Activated CD4-positive, alpha-beta T cell treated with anti-CD3 and anti-CD28 coated beads for 48 hours (primary cell): ENCODE measurements around the gene PRSS21.
A peak's percentile ranks its signal among the peaks of the same experiment; 100 is the strongest.

Experiments
- DNase-seq: peaks from one replicate; pipeline ENCODE4 v3.0.0-alpha.2; 2020

PRSS21 gene

DNA sequence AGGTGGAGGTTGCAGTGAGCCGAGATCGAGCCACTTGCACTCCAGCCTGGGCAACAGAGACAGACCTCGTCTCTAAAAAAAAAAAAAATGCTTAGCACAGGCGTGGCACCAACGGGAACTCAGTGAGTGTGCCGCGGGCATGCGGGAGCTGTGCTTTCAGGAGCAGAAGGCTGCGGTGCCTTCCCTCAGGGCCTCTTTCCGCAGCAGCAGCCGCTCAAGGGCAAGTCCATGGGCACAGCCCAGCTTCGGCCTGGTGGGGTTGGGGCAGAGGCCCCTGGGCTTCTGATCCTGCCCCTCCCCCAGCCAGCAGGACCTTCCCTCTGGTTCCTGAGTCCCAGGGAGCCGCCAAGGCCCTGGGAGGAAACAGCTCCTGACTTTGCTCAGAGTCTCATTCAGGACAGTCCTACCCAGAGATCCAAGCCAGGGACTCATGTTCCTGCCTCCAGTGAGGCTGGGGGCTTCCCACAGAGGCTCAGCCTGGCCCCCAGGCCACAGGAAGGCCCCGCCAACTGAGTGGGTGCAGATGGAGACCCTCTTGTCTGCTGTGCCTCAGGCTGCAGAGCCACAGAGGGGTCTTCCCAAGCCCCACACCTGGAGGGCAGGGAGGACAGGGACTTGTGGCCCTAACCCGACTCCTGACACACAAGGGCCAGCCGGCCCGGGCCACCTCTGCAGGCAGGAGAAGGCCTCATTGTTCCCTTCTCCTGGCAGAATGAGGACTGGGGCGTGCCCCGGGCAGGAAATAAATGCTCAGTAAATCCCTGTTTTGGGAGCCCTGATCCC, 9.7 kb downstream of the PRSS21 start:
- DNase-seq: no peak

DNA sequence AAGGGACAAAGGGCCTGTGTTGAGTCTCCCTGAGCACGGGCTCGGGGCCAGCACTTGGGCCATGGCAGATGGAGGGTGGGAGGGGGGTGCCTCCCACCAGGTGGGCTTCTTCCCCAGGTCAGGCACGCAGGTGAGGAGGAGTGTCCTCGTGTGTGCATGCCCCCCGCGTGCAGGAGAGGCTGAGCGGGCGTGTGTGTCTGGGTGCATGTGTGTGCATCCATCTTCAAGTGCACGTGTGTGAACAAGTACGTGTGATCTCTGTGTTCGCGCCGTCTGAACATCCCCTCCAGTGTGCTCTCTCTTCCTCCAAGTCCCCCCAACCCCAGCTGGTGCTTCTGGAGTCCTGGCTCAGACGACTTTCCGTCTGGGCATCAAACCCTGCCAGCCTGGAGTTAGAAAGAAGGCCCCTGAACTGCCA, 10.3 kb downstream of the PRSS21 start:
- DNase-seq: no peak

DNA sequence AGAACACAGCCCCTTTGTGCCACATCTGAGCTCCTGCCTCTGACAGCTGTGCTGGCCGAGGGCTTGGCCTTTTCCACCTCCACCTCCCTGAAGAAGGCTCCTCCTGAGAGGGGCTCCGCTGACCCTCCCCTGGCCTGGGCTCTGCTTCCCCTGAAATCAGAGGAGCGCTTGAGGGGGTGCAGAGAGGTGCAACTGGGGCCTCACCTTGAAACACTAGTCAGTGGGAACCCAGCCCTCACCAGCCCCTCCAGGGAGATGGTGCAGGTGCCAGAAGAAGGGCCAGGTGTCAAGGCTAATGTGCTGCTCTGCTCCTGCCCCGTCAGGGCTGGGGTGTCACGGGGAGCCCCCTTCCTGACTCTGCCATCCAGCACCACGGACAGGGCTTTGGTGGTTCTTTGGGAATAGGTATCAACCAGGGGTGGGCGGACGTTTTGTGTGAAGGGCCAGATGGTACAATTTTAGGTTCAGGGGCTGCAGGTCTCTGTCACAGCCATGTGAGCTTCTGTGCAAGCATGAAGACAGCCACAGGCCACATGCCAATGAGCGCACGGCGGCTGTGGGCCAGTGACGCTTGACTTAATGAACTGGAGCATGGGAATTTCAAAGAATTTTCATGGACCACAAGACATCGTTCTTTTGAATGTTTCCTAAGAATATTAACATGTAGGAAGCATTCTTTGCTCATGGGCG, 10.9 kb downstream of the PRSS21 start:
- DNase-seq: no peak

DNA sequence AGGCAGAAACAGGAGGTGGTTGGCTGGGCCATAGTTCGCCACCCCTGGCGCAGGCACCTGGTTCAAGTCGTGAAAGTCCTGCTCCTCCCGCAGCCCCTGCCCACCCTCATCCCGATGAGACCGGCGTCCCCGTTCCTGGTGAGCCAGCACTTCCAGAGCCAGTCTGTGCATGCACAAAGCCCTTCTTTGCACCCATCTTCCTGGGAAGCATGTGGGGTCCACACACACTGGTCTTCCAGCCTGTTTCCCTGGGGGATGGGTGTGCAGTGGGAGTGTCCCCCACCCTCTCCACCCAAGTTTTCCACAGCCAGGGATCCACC, 11.4 kb downstream of the PRSS21 start:
- DNase-seq: no peak

DNA sequence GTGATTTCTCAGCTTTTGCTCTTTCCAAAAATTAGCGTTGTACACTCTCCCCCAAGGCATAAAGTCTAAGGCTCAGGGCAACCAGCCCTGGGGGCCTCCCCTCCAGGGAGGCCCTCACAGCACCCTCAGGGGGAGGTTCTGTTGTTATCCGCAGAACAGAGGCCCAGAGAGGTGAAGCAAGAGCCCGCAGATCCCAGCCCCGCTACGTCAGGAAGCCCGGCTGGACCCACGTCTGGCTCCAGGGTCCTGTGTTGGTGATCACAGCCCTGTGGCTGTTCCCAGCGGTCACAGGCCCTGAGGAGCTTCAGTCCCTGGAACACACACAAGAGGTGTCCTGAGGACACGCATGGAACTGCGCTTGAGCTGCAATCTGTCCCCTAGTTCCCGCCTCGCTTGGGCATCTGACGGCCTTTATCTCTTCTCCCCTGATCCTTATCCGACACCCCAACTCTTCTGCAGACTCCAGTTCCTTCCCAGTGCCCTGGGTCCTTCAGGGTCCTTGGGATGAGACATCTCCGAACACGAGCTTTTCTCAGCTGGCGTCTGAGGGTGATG, 11.9 kb downstream of the PRSS21 start:
- DNase-seq: no peak

DNA sequence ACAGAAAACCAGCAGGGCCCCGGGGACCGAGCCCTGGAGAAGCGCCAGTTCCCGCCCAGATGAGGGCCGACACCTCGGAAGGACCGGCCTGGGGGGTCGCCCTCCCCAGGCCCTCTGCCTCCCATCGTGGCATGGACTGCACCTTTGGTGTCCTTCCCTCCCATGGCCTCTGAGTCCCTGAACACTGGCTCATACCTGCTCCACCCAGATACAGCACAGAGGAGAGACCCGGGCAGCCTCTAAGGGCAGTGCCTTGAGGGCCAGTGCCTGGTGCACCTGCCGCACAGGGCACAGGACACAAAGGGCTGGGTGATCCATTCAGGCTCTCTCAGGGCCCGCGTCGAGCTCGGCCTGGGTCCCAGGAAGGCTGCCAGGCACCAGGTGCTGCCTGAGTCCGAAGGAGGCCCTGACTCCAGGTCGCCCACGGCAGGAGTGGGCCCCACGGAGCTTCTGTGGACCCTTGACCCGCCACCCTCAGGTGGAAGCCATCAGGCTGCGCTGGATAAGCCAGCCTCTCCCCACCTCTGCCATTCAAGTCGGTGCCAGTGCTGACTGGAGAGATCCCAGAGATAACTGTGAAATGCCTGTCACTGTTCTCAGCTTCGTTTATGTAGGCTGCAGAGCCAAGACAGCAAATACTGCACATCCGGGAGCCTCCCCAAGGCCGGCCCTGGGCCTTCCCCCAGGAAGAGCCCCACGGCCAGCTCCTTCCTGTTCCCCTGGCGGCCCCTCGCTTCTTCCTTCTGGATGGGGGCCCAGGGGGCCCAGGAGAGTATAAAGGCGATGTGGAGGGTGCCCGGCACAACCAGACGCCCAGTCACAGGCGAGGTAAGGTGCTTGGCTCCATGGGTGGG, 12.7 kb downstream of the PRSS21 start, which contains the start of gene ZG16B:
ZG16B (plus strand) TSS at position 803 of the 854 bp plus-strand sequence. CDS start 139 bp downstream, outside the sequence.
- no peak for DNase-seq

DNA sequence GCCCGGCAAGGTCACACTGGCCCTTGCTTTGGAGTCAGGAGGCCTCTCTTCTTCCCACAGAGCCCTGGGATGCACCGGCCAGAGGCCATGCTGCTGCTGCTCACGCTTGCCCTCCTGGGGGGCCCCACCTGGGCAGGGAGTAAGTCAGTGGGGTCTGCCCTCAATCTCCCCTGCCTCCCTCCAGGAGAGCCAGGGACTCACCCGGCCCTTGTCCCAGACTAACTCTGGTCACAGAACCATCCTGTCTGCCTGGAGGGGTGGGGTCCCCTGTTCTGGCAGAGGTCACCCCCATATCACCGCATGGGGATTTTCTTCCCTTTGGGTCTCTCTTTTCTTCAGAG, 13.3 kb downstream of the PRSS21 start:
- DNase-seq: no peak

DNA sequence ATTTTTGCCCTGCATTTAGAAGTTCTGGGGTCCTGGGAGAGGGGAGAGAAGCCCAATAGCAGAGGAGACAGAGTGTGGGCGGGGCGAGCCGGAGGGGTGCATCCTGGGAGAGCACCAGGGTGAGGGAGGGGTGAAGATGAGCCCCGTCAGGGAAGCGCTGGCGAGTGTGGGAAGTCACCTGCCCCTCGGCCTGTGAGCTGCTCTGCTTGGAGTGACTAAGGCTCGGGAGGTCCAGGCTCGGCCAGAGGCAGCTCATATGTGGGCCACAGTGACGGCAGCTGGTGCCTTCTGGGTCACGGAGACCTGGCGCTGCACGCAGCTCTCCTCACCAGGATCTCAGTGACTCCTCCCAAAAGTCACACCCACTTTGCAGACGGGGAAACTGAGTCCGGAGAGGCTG, 14.2 kb downstream of the PRSS21 start:
- DNase-seq: no peak

DNA sequence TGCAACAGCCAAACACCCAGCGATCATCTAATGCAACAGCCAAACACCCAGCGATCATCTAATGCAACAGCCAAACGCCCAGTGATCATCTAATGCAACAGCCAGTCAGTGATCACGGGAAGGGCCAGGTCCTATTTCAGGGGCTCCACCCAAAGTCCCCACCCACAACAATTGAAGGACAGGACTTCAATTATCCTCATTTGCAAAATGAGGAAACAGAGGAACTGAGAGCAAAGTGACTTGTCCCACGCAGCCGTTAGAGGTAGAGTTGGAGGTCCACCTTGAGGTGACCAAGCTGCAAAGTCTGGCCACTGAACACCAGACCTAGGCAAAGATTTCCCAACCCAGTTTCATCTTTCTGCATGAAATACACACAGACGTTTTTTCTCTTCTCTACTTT, 16.7 kb downstream of the PRSS21 start:
- no peak for DNase-seq

DNA sequence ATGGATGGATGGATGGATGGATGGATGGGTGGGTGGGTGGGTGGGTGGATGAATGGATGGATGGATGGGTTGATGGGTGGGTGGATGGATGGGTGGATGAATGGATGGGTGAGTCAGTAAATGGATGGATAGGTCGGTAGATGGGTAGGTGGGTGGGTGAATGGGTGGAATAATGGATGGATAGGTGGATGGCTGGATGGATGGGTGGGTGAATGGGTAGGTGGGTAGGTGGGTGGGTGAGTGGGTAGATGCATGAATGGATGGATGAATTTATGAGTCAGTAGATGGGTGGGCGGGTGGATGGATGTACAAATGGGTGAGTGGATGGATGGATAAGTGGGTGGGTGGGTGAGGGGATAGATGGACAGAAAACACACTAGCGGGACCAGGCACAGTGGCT, 17.9 kb downstream of the PRSS21 start:
- no peak for DNase-seq

DNA sequence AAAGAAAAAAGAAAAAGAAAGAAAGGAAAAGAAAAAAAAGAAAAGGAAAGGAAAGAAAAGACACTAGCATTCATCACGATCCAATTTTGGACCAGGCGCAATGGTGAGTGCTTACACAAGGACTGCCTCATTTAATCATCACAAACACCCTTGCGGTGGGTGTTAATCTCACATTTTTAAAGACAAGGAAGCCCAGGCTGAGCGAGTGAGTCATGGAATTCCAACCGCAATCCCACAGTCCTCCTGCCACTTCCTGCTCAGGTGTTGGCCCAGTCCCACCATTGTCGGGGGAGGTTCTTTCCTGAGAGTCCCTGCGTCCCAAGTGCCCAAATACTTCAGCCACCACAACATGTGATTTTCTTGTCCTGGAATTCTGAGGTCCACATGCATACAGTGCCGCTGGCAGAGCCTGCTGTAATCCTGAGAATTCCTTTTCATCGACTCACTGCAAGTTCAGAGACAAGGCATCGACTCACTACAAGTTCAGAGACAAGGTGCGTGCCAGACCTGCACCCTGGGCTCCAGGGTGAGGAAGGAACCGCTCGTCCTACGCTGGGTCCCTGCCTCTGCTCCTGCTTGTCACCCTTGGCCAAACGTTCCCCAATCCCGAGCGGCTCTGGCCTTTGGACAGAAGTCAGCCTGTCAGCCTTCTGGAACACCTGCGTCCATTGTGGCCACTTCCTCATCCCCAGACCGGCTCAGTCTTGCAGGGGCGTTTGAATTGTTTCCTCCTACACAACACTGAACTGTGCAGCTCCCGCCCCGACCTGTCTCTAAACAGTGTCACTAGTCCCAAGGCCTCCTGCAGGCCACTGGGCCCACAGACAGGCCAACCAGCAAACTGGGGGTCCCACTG, 18.8 kb downstream of the PRSS21 start:
- DNase-seq: no peak

DNA sequence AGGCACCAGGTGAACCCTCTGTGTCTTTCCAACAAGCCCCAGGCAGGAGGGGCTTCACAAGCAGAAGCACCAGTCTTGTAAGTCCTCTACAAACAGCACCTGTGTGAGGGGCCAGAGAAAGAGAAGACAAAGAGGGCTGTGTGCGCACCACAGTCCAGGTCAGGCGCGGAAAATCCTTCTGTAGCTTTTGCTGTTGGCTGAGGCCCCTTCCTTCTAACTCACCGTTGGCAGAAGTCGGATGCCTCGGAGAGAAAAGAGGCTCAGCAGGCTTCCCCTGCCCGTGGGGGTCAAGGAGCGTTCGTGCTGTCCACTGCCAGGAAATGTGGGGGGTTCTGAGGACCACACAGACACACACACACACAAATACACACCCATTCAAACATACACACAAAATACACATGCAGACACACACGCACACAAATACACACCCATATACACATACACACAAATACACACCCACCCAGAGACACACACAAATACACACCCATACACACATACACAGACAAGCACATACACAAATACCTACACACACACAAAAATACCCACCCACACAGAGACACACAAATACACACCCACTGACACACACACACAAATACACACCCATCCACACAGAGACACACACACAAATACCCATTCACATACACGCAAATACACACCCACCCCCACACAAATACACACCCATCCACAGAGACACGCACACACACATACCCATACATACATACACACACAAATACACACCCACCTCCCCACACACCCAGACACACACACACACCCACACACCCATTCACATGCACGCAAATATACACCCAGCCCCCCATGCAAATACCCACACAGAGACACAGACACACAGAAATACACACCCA, 19.8 kb downstream of the PRSS21 start:
- DNase-seq: no peak

DNA sequence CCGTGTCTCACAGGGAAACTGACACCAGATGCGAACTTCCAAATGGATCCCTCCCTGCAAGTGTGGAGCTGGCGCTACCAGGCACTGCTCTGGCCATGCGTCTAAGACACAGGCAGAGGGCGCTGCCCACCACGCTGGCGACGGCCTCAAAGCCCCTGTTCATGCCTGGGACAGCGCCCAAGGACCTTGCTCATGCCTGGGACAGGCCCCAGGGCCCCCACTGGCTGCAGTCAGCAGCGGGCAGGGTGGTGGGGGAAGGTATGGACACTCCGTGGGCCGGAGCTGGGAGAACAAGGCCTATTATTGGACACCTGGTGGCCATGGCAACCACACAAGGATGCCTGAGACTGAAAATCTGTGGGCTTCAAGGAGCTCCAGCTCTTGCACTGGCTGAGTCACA, 21.9 kb downstream of the PRSS21 start:
- peak; percentile 71 for DNase-seq

DNA sequence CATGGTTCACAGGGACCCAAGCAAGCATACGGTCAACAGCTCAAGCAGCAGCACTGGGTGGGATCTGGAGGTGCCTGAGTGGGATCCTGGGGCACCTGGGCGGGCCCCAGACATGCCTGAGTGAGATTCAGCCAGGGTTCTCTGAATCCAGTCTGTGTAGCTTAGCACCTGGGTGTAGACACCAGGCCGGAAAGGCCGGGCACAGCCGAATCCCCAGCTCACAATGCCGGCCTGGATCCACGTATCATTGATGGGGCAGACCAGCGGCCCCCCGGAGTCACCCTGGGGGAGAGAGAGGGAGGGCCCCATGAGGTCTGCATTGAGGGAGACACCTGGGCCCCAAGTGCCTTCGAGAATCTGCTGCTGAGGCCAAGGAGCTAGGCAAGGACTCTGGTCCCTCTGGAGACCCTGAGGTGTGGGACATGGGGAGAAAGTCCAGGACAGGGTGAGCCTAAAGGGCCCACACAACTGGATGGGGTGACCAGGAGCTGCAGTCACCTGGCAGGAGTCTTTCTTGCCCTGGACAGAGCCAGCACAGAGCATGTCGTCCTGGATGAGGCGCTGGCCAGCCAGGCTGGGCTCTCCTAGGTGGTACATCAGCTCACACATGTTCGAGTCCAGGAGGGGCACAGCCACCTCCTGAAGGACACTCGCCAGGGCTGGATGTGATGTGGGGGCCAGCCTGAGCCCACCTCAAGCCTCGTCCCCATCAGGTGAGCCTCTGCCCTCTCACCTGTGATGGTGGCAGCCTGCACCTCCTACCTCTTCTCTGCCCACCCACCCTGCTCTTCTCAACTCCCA, 22.8 kb downstream of the PRSS21 start:
- no peak for DNase-seq

DNA sequence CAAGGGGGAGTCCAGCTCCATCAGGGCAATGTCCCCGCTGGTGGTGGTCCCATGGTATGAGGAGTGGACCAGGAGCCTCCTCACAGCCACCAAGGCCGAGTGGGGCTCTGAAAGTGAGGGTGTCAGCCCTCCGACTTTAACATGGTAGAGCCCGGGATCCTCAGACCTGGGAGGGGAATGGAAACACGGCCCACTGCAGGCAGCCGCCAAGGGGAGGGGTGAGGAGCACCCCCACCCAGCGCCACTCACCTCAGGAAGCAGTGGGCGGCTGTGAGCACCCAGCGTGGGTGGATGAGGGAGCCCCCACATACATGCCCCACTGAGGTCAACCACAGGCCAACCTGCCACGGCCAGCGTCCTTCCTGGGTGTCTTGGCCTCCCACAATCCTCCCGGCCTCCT, 23.9 kb downstream of the PRSS21 start:
- no peak for DNase-seq

DNA sequence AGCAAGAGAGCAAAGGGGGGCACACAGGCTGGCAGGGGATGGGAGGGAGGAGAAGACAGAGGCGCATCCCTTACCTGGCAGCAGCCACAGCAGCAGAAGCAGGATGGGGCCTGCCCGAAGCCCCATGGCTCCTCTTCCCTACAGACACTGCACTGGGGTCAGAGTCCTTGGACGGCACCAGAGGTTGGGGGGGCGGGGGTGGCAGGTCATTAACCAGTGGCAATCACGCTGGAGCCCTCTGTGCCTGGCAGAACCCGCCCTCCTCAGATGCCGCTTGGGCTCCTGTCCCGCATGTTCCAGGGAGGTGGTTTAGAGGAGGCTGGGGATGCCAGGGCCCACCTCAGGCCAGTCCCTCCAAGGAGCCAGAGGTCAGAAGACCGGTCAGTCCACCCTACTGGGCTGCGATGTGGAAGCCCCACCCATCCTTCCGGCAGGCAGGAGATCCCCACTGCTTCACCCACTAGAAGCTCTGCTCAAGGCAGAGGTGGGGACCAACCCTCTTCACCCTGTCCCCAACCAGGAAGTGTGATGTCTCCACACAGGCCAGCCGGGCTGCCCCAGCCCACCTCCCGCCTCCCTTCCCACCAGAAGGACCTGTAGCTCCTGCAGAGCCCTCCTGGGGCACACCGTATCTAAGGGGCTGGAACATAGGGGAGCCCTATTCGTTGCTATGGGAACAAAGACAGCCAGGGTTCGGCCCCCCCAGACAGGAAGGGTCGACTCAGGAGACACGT, 24.7 kb downstream of the PRSS21 start:
- no peak for DNase-seq

DNA sequence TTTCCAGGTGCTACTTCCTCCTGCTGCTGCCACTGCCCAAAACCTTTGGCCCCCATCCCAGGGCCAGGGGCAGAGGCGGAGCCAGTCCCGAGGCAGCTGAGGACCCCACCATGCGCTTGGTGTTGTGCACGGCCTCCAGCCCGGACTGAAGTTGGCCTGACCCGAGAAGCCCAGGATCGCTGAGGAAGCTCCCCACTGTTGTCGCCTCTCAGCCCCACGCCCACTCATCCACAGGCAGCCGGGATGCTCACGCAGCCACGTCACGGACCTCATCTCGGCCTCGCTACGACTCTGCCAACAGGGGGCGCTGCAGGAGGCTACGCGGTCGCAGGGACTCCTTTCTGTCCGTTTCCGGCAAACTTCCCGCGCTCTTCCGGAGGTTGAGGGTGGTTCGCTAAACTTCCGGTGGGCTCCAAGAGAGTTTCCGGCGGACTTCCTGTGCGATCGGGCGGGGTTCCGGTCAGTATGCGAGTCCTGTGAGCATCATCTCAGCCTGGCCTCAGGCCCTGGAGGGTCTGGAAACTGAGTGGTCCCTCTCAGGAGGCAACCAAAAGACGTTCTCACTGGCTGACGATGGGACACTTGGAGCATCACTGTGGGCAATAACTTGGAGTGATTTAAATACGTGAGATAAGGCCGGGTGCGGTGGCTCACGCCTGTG, 25.4 kb downstream of the PRSS21 start:
- DNase-seq: peak; percentile 95

DNA sequence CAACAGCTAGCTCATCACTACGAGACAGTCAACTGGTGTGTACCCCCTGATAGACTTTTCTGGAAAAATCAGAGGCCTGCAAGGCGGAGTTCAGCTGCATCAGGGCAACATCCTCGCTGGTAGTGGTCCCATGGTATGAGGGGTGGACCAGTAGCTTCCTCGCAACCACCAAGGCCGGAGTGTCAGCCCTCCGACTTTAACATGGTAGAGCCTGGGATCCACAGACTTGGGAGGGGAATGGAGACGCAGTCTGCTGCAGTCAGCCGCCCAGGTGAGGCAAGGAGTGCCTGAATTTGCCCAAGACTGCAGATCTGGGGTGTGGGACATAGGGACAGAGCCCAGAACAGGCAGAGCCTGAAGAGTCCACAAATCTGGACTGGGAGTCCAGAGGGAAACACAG, 26.5 kb downstream of the PRSS21 start:
- no peak for DNase-seq

DNA sequence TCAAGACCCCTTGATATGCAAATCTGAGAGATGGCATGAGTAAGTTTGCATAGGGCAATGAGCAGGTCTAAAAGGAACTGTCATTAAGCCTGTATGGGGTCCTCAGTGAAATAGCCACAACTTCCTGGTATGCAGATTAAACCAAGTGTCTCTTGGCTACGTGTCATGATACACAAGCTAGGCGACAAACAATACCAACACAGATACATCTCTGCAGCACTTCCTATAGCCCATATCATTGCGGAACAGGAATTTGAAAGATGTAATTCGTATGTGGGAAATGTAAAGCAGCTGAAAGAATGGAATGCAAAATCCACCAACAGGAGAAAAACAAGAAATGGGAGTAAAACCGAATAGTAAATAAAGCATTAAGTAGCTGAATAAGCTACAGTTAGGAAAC, 28.1 kb downstream of the PRSS21 start:
- DNase-seq: no peak
